ENCODE results near the gene PRELID1.

Gene PRELID1

DNA sequence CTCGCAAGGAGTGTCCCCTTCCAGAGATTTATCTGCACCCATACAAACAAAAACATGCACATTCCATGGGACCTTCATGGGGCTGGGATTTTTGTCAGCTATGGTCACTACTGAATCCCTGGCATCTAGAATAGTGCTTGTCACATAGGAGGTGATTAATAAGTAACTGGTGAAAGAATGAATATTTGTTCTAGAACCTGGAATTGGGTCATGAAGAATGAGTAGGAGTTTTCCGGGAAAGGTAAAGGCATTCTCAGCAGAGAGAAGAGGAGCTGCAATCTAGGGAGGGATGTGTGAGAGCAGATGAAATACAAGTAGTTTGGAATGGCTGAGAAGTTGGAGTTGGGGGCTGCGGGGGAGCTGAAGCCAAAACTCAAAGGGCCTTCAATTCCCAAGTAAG, 50.7 kb downstream of the PRELID1 start:
- TF ChIP-seq, protein P1, sequence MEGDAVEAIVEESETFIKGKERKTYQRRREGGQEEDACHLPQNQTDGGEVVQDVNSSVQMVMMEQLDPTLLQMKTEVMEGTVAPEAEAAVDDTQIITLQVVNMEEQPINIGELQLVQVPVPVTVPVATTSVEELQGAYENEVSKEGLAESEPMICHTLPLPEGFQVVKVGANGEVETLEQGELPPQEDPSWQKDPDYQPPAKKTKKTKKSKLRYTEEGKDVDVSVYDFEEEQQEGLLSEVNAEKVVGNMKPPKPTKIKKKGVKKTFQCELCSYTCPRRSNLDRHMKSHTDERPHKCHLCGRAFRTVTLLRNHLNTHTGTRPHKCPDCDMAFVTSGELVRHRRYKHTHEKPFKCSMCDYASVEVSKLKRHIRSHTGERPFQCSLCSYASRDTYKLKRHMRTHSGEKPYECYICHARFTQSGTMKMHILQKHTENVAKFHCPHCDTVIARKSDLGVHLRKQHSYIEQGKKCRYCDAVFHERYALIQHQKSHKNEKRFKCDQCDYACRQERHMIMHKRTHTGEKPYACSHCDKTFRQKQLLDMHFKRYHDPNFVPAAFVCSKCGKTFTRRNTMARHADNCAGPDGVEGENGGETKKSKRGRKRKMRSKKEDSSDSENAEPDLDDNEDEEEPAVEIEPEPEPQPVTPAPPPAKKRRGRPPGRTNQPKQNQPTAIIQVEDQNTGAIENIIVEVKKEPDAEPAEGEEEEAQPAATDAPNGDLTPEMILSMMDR (IDR thresholded peaks at IDR 0.05; ENCODE audit: low read depth, low read length) = no peak
- H3K27ac ChIP-seq = no peak overlapping the region
- no peak overlapping the region for H3K4me3 ChIP-seq (ENCODE audit: low read depth, low read length)

GRCh38 chr5:177354711-177355110, 51.1 kb downstream of the PRELID1 start:
- H3K27ac ChIP-seq = no peak overlapping the region
- no peaks in the 10 kb centered on the region for H3K27me3 ChIP-seq (ENCODE audit: insufficient read depth, low read depth, severe bottlenecking)
- TF ChIP-seq, protein P1 (IDR thresholded peaks at IDR 0.05; ENCODE audit: low read depth, low read length) = no peak

More for the DNA sequence above, 50.7 kb downstream of the PRELID1 start:
- no peaks in the 10 kb centered on the region for H3K27me3 ChIP-seq (ENCODE audit: insufficient read depth, low read depth, severe bottlenecking)
- no peak for DNase-seq
- H3K36me3 ChIP-seq = no peaks in the 10 kb centered on the region; the same call in 1 of the 2 replicates
- H3K9me3 ChIP-seq (ENCODE audit: severe bottlenecking) = no peaks in the 10 kb centered on the region

GRCh38 chr5:177355162-177355867, 51.7 kb downstream of the PRELID1 start:
- no peak for DNase-seq
- Histone ChIP-seq H3K9me3 (ENCODE audit: severe bottlenecking) (no peaks in the 10 kb centered on the region), H3K27me3 (ENCODE audit: insufficient read depth, low read depth, severe bottlenecking) (no peaks in the 10 kb centered on the region), H3K27ac (no peak overlapping the region), H3K4me3 (ENCODE audit: low read depth, low read length) (no peak overlapping the region), H3K36me3 (no peaks in the 10 kb centered on the region)
- TF ChIP-seq, protein P1 (IDR thresholded peaks at IDR 0.05; ENCODE audit: low read depth, low read length) = no peak

More at GRCh38 chr5:177354711-177355110, 51.1 kb downstream of the PRELID1 start:
- Histone ChIP-seq H3K36me3 (no peaks in the 10 kb centered on the region), H3K9me3 (ENCODE audit: severe bottlenecking) (no peaks in the 10 kb centered on the region), H3K4me3 (ENCODE audit: low read depth, low read length) (no peak overlapping the region)
- no peak for DNase-seq

GRCh38 chr5:177355868-177356168, 52.2 kb downstream of the PRELID1 start:
- no peak overlapping the region for H3K27ac ChIP-seq
- TF ChIP-seq, protein P1 (IDR thresholded peaks at IDR 0.05; ENCODE audit: low read depth, low read length) = no peak
- no peaks in the 10 kb centered on the region for H3K36me3 ChIP-seq
- H3K4me3 ChIP-seq (ENCODE audit: low read depth, low read length) = no peak overlapping the region
- no peak for DNase-seq
- H3K27me3 ChIP-seq (ENCODE audit: insufficient read depth, low read depth, severe bottlenecking) = no peaks in the 10 kb centered on the region
- H3K9me3 ChIP-seq (ENCODE audit: severe bottlenecking) = no peaks in the 10 kb centered on the region
